HL-60/S4 treated with phorbol 12-myristate 13-acetate at 8.2 ng/mL for 4 days and 3 days (cell line): ENCODE data around the gene RCAN3.

Source experiments
- in situ Hi-C: fragments of 300-500 bp; cut with MboI; formaldehyde crosslinking; loops from 2 replicates; pipeline ENCODE4 v1.15.0; 2022; ENCODE audit warnings: low sequenced_read_pairs

The RCAN3 gene

GRCh38 chr1:24572301-24572700 is 69.7 kb downstream of the RCAN3 start:
- in situ Hi-C loops = no loop called here

DNA sequence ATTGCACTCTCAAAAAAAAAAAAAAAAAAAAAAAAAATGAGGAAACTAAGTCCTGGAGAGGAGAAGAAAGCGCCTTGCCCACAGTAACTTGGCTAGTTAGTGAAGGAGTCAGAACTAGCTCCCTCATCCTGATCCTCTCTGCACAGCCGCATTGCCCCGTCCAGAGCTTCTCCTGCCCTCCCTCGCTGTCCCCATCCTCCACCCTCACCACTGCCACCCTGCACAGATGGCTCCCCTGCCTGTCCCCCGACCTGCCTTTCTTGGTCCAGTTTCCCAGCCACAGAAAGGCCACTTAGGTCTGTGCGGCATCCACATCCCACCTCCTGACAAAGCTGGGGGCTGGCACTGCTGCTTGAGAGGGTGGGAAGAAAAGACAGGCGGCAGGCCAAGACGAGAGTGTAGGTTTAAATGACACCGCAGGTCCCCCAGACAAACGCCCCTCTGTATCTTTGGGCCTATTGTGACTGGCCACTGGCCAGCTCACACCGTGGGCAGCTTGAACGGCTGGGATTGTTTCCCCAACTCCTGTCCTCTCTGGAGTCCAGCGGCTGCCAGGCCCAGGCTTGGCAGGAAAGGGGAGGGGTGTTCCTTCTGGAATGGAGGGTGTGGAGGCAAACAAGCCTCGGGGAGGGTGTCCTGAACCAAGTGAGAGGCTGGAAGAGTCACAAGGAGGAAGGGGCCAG is 73.4 kb downstream of the RCAN3 start:
- in situ Hi-C loops = no loop called here

DNA sequence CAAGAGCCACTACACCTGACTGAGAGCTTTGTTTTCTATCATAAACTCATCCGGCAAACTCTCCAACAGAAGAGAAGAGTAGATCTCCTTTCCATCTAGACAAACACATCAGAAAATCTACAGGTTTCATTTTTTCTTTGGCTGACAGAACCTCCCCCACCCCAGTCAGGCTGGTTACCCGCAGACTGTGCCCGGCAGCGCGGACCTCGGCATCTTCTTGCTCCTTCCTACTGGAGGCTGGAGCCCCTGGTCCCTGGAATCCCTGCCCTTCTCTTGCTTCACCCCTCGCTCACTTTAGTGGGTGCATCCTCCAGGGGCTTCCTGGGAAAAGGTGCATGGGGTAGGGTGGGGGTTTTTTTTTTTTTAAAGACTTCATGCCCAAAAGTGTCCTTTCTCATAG is 76.2 kb downstream of the RCAN3 start:
- in situ Hi-C loops = no loop called here

DNA sequence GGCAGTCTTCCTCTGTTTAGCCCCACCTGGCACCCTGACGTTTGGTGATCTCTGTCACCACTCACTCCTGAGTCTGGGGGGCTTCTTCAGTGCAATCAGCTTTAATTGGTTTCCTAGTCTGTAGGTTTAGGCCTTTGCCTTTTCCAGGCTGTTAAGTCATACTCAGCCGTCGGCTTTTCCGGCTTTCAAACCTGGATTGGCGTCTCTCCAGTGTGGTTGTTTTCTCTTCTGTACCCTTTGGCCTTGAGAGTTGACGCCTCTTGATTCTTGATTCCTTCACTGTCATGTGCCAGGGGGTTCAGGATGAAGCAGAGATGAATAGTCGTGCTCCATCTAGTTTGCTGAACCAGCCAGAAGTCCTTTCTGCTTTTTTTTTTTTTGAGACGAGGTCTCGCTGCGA is 78.1 kb downstream of the RCAN3 start:
- in situ Hi-C loops = no loop called here

DNA sequence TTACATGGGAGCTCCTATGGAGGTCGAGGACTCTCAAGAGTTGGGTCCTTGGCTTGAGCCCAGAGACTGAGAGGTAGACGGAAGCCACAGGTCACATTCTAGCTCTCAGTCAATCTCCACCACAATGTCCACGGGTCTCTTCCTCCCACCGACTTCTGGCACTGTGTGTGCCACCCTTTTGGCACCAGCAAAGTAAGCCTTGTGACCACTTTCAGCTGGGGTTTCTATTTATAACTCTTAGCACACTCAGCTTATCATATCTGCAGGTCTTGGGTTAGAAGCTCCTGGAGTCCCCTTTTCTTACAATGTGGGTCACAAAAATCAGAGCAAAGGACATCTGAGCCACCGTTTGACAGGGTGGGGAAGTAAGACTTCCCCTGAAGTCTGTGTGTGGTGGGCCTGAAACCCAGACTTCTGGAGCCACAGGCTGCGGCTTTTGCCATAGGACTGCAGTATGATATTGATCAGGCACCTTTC is 81.6 kb downstream of the RCAN3 start:
- in situ Hi-C loops = no loop called here

DNA sequence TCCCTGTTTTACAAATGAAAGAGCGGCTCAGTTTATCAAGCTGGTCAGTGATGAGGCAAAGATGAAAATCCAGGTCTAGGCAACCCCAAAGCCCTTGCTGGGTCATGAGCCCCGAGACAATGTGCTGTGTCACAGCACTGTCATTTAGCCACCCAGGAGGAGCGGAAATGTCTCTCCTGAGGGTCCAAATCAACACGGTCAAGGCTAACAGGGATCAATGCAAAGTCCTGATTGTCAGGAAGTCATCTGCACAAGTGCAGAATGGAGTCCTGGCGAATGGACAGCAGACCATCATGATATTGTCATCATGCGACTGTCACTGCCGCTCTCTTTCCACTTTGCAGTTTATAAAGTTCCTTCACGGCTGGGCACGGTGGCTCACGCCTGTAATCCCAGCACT is 83.5 kb downstream of the RCAN3 start:
- in situ Hi-C loops = no loop called here

GRCh38 chr1:24586970-24587820 is 84.6 kb downstream of the RCAN3 start:
- in situ Hi-C loops = no loop called here

DNA sequence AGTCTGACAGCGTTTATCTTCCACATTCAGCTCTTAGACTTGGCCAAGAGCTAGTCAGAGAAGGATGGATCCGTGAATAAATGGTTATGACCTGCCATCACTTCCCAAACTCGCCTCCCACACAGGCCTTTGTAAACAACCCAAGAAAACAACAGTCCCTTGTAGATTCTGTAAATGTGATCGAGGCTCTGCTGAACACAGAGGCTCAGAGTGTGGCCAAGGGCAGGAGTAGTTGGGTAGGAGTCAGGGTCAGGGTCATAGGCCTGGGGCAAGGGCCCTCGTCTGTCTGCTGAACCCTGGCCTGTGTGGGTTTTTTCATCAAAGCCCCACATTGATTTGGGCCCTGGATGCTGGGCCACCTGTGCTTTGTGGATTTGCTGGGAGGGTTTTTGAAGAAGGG is 85.9 kb downstream of the RCAN3 start:
- in situ Hi-C loops = no loop called here

- in situ Hi-C loops = no loop called here
Observed at GRCh38 chr1:24589200-24589599, 86.6 kb downstream of the RCAN3 start.
